Frontal cortex (tissue), 4 donors: ENCODE results near the gene ORC2. TPM values are rescaled to one million over a fixed set of nuclear protein-coding genes. Genes with fewer than 3 reads are reported as not detected.

Source experiments
- DNase-seq, 2 donors: peaks; one replicate each; pipeline ENCODE4 v3.0.0; 2012; ENCODE audit warnings: low spot score in 2 of 2
- FAIRE-seq: peaks from 2 replicates; lab custom pipeline; 2012; peaks lifted over from hg19 to GRCh38; lab: Jason Lieb, UNC
- small RNA-seq: library from RNA; depleted of rRNA; stranded (forward); fragments of <200 nt; gene quantifications from one replicate; pipeline ENCODE3, GENCODE V24; 2014
- total RNA-seq: library from RNA; depleted of rRNA; stranded (reverse); fragments of >200 nt; gene quantifications from one replicate; pipeline ENCODE4 v1.2.3, GENCODE V29; 2014
- donor health status: control.
- donor health status: control.
- donor health status: control.

Gene ORC2
- total RNA-seq, 1 donor from 2014 or later = 21.6 TPM

DNA sequence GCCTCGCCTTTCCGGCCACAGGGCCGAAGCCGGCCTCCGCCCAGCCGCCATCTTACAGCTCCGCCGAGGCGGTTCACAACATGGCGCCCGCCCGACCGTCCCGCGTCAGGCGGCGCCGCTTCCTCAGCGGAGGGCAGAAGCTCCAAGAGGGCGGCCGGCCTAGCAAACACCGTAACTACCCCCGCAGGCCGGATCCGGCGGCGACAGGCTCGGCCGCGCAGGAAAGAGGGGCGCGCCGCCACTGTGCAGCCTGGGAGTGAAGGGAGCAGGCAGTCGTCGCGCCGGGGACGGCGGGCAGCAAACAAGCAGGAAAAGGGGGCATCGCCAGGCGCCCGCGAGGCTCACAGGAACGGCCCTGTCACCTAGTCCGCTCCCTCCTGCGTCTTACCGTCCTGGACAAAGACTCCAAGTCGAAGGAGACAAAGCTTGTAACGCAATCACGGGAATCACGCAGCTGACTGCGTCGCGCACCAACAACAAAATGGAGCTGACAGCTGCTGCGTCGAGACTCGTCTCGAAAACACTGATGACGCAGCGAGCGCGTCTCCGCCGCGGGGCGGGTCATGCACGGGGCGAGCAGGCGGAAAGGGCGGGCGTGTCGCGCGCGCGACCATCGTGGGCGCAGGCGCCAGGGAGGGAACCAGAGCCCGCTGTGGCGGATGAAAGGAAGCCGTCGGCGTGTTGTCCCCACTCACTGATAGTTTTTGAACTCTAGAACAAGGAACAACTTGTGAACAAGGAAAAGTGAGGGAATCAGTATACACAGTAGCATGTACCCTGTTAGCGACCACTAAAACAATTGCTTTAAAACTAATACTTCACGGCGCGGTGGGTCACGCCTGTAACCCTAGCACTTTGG, 99.1 kb downstream of the ORC2 start, which contains the start of gene CLK1:
TSS of gene CLK1 (minus strand) at position 483 of the 859 bp plus-strand sequence. CDS start 2,796 bp downstream, outside the sequence.
- FAIRE-seq (no peak), DNase-seq (peak; percentile 93)

DNA sequence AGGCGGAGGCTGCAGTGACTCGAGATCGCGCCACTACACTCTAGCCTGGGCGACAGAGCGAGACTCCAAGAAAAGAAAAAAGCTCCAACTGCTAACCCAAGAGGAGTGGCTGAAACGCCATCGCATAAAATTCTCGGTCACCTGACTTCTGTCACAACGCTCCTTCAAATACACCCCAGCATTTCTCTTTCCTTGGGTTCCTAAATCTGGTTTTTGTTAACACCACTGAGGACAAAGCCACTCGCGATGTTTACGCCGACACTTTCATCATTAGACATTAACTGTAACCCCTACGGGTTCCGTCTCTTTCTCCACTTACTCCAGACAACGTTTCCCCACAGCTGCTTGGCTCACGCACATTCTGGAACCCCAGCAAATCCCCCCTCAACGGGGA, 99.7 kb downstream of the ORC2 start:
- FAIRE-seq = no peak
- no peak for DNase-seq

GRCh38 chr2:200862532-200863000, 100.9 kb downstream of the ORC2 start:
- DNase-seq (no peak), FAIRE-seq (no peak)

- FAIRE-seq = no peak
- no peak for DNase-seq
Measured at GRCh38 chr2:200861617-200862155, 101.8 kb downstream of the ORC2 start.

- no peak for FAIRE-seq
Measured at GRCh38 chr2:200860092-200860795, 103.2 kb downstream of the ORC2 start.

More at GRCh38 chr2:200860092-200860795, 103.2 kb downstream of the ORC2 start:
- DNase-seq = peak in 1 of 2 donors; percentile 45

Small RNA genes lying within 50 kb of the gene (small RNA-seq; reads per million reads assigned to genes)
- gene RF00019 (not detected), gene RNU6-312P (not detected), gene RNU6-762P (not detected)

Other genes starting within 250 kb of the ORC2 start
- 437 TPM for gene BZW1, start 151.8 kb downstream of the ORC2 start, total RNA-seq
- gene CLK1, start 99.0 kb downstream of the ORC2 start, total RNA-seq = 182 TPM
- gene PPIL3, start 74.6 kb downstream of the ORC2 start, total RNA-seq = 46.5 TPM
- 33.4 TPM for gene NIF3L1, start 74.3 kb downstream of the ORC2 start, total RNA-seq
- 55.0 TPM for gene HYCC2, start 108.0 kb upstream of the ORC2 start, total RNA-seq
- gene NDUFB3, start 108.3 kb upstream of the ORC2 start, total RNA-seq = 39.1 TPM
- 26.1 TPM for gene CFLAR, start 152.5 kb upstream of the ORC2 start, total RNA-seq
- gene CASP10, start 219.5 kb upstream of the ORC2 start, total RNA-seq = 2.4 TPM